Ectodermal cell (in vitro differentiated cells): ENCODE results near the gene INSYN2B.

Experiments
- H3K27ac ChIP-seq: 2 replicates; pipeline ENCODE4 v1.7.0; 2013; ENCODE audit warnings: mild to moderate bottlenecking, low read depth, low read length; ENCODE audit not compliant: insufficient read depth, poor library complexity, severe bottlenecking
- H3K27me3 ChIP-seq: 2 replicates; pipeline ENCODE4 v1.7.0; 2013; ENCODE audit warnings: mild to moderate bottlenecking, low read length; ENCODE audit not compliant: insufficient read depth, control insufficient read depth, poor library complexity, severe bottlenecking
- H3K36me3 ChIP-seq: one replicate; pipeline ENCODE4 v1.7.0; 2013; ENCODE audit warnings: low read length; ENCODE audit not compliant: control insufficient read depth, insufficient read depth
- H3K4me1 ChIP-seq: one replicate; pipeline ENCODE4 v1.7.0; 2013; ENCODE audit warnings: low read length; ENCODE audit not compliant: control insufficient read depth, insufficient read depth
- H3K4me3 ChIP-seq: 2 replicates; pipeline ENCODE4 v1.7.0; 2013; ENCODE audit warnings: low read depth, low read length, control low read depth; ENCODE audit not compliant: insufficient read depth
- H3K9me3 ChIP-seq: 2 replicates; pipeline ENCODE4 v1.7.0; 2013; ENCODE audit warnings: mild to moderate bottlenecking, low read length, moderate library complexity; ENCODE audit not compliant: control insufficient read depth
- WGBS, 2 experiments: methylation state at CpG; one replicate each; pipeline ENCODE4 v1.1.7; 2013; ENCODE audit warnings: missing lambda C conversion rate in 2 of 2; 5-methylcytosine and 5-hydroxymethylcytosine counted together

The INSYN2B gene

DNA sequence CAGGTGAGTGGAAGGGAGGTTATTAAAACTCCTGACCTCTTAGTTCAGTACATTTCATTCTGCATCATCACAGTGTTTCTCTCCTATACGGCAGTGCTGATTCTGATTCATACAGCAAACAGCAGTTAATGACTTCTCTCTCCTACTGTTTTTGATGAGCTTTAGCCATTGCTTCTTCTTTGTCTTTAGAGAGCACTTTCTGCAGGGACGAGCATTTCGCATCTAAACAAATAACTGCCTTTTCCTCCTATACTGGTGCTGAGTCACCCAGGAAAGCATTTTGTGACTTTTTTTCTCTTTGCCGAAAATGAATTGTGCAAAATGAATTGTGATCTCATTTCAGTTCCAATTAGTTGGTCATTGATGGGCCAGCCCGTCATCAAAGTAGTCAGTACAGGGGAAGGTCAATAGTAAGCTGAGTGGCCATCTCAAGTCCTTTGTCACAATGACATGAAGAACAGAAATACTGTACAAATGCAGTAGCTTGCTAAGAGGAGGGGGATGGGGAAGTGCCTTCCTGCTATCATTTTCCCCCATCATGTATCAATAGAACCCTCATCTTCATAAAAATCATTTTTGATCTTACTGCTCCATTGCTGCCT, 98.5 kb downstream of the INSYN2B start:
- no peaks in the 10 kb centered on the region for H3K4me1 ChIP-seq

DNA sequence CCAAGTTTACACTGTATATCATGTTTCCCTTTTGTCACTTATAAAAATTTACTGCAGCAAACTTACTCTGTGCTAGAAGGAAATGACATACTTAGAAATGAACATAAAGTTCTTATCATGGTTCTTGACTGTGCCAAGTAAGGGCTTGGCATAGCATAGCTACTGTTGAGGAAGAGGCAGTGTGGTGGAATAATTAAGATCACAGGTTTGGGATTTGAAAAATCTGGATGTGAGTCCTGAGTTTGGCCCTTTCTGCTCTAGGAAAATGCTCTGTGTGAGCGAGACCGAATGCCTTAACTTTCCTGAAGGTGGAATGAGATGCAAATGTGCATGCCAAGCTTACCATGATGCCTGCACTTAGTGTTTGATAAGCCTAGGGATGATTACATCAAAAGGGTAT, 99.5 kb downstream of the INSYN2B start:
- no peaks in the 10 kb centered on the region for H3K4me1 ChIP-seq
- 89 to 97% methylated on average over 2 of the region's 2 CpGs for WGBS, 2 experiments
- H3K36me3 ChIP-seq, result no peaks in the 10 kb centered on the region
- no peak overlapping the region for H3K27ac ChIP-seq
- no peak overlapping the region for H3K4me3 ChIP-seq
- H3K9me3 ChIP-seq, result no peaks in the 10 kb centered on the region
- no peaks in the 10 kb centered on the region for H3K27me3 ChIP-seq

More for the DNA sequence above, 98.5 kb downstream of the INSYN2B start:
- no peaks in the 10 kb centered on the region for H3K36me3 ChIP-seq
- H3K27me3 ChIP-seq, result no peaks in the 10 kb centered on the region
- WGBS, 2 experiments, result 90% methylated on average over 5 of the region's 5 CpGs
- no peaks in the 10 kb centered on the region for H3K9me3 ChIP-seq
- no peak overlapping the region for H3K4me3 ChIP-seq
- H3K27ac ChIP-seq, result no peak overlapping the region

DNA sequence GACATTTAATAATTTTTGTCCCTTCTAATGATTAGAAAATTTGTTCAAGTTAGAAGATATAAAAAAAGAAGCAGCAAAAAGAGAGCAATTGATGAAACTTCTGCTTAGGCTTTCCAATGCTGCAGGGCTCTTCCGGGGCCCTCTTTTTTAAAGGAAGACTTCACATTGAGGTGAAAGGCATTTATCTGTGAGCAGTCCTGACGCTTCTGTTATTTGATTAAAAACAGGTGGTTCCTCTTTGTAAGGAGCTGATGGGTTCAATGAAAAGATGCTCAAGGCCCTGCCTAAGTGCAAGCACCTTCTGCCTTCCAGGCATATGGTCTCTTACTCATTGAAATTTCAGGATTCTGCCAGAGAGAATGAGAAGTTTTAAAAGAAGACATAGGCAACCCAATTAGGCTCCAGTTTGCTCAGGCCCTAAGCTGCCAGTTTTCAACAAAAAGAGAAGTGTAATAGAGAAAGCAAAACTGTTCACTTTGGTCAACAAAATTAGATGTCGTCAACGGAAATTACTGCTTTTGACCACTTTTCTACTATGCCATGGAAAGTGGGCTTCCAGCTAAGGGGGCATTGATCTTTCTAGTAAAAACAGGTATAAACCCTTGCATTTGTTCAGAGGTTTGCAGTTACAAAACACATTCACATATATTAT, 100.2 kb downstream of the INSYN2B start:
- Histone ChIP-seq H3K27ac (no peak overlapping the region), H3K9me3 (no peaks in the 10 kb centered on the region), H3K36me3 (no peaks in the 10 kb centered on the region), H3K4me1 (no peaks in the 10 kb centered on the region), H3K4me3 (no peak overlapping the region), H3K27me3 (no peaks in the 10 kb centered on the region)
- 90 to 94% methylated on average over 4 of the region's 4 CpGs for WGBS, 2 experiments

DNA sequence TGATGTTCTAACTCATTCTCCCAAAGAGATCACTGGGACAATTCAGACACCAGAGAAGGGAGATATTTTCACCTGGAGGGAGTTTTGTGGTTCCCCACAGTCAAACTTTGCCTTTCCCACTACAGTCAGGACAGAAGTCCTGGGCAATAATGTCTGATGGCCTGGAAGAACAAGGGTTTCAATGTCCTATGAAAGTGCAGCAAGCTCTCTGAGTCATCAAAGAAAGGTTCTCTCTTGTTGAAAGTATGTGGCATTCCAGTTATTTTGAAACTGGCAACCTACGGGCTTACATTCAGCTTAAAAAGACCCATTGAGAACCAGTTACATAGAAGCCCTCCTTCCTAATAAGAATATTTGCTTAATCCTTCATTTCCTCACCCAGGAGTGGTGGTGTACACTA, 103.9 kb downstream of the INSYN2B start:
- no peak overlapping the region for H3K27ac ChIP-seq
- no peaks in the 10 kb centered on the region for H3K27me3 ChIP-seq
- no peaks in the 10 kb centered on the region for H3K36me3 ChIP-seq
- H3K4me3 ChIP-seq, result no peak overlapping the region
- H3K4me1 ChIP-seq, result no peaks in the 10 kb centered on the region
- 84 to 100% methylated on average over 1 of the region's 1 CpG for WGBS, 2 experiments
- no peaks in the 10 kb centered on the region for H3K9me3 ChIP-seq

DNA sequence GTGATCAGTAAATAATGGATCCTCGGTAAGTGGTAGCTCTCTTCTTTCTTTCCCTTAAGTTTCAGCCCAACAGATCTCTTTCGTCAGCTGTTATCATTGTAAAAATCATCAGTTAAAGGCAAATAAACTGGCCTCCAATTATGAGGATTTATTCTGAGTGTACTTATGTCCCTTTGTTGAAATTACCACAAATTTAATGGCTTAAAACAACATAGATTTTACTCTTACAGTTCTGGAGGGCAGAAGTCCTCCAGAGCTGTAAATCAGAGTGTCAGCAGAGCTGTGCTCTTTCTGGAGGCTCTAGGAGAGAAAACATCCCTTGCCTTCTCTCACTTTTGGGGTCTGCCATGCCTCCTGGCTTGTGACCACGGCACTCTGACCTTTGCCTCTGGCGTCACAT, 104.6 kb downstream of the INSYN2B start:
- no peak overlapping the region for H3K4me3 ChIP-seq
- no peak overlapping the region for H3K27ac ChIP-seq
- no peaks in the 10 kb centered on the region for H3K27me3 ChIP-seq
- WGBS, 2 experiments, result 78 to 82% methylated on average over 4 of the region's 4 CpGs
- no peaks in the 10 kb centered on the region for H3K4me1 ChIP-seq
- H3K9me3 ChIP-seq, result no peaks in the 10 kb centered on the region
- no peaks in the 10 kb centered on the region for H3K36me3 ChIP-seq

DNA sequence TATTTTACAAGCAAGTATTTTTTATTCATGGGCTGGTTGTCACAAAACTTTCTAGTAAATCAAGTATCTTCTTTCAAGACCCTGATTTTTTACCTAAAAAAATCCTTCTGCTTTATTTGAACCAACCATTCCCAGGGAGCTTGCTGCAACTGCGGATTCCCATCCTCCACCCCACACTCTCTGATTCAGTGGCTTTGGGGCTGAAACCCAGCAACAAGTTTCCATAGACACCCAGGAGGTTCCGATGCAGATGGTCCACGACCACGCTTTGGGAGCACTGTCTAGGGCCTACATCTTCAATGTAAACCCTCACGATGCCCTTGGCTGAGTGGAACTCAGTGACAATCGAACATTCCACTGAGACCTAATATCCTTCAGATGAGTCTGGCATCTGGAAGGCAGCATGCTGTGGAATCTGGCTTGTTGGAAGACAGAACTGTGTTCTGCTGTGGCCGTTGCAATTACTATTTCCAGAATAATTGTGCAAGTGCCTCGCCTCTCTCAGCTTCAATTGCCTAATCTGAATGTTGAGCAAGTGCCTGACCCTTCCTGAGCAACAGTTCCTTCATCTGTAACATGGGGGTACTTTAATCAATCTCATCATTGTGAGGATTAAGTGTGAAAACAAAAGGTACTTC, 105.1 kb downstream of the INSYN2B start:
- 93 to 95% methylated on average over 8 of the region's 8 CpGs for WGBS, 2 experiments
- peaks cover under 1% of the 10 kb centered on the region for H3K4me1 ChIP-seq
- no peaks in the 10 kb centered on the region for H3K36me3 ChIP-seq
- H3K9me3 ChIP-seq, result no peaks in the 10 kb centered on the region
- H3K27me3 ChIP-seq, result no peaks in the 10 kb centered on the region
- no peak overlapping the region for H3K27ac ChIP-seq
- H3K4me3 ChIP-seq, result no peak overlapping the region

DNA sequence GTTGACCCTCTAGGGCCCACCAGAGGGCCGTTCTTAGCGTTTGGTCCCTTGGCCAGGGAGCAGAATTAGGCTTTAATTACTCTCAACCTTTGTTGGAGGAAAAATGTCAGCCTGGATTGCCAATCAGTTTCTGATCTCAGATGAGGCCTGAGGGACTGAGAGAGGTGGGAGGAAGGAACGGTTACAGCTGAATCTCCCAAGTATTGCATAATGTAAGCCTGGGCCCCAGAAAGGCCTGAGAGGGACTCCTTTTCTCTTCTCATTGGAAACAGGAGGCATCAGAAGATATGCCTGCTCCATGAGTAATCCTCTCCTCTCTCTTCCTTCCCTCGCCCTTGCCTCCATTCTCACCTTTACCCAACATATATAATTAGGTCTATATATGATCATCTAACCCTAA, 105.7 kb downstream of the INSYN2B start:
- WGBS, 2 experiments, result 92 to 96% methylated on average over 4 of the region's 4 CpGs
- H3K4me1 ChIP-seq, result peaks cover 6% of the 10 kb centered on the region
- no peak overlapping the region for H3K4me3 ChIP-seq
- no peaks in the 10 kb centered on the region for H3K36me3 ChIP-seq
- no peaks in the 10 kb centered on the region for H3K27me3 ChIP-seq
- H3K9me3 ChIP-seq, result no peaks in the 10 kb centered on the region
- no peak overlapping the region for H3K27ac ChIP-seq

DNA sequence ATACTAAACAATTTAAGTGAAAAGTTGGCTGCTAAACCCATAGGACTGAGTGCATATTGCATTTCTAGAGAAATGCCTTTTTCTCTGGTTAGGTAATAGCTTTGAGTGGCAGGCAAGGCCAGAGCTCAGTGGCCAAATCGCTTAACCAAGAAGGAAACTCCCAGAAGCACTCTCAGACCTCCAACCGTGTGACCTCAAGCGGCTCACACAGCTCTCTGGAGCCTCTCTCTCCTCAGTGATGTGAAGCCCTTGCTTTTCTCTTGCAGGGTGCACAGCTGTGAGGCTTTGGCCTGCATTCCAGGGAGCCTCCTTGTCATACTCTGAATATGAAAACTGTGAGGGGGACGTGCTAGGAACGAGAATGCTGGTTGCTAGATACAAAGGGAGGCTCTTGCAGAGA, 106.7 kb downstream of the INSYN2B start:
- H3K36me3 ChIP-seq, result no peaks in the 10 kb centered on the region
- H3K27me3 ChIP-seq, result no peaks in the 10 kb centered on the region
- H3K4me1 ChIP-seq, result peaks cover 15% of the 10 kb centered on the region
- no peak overlapping the region for H3K4me3 ChIP-seq
- no peak overlapping the region for H3K27ac ChIP-seq
- WGBS, 2 experiments, result 39 to 43% methylated on average over 5 of the region's 5 CpGs
- H3K9me3 ChIP-seq, result no peaks in the 10 kb centered on the region

DNA sequence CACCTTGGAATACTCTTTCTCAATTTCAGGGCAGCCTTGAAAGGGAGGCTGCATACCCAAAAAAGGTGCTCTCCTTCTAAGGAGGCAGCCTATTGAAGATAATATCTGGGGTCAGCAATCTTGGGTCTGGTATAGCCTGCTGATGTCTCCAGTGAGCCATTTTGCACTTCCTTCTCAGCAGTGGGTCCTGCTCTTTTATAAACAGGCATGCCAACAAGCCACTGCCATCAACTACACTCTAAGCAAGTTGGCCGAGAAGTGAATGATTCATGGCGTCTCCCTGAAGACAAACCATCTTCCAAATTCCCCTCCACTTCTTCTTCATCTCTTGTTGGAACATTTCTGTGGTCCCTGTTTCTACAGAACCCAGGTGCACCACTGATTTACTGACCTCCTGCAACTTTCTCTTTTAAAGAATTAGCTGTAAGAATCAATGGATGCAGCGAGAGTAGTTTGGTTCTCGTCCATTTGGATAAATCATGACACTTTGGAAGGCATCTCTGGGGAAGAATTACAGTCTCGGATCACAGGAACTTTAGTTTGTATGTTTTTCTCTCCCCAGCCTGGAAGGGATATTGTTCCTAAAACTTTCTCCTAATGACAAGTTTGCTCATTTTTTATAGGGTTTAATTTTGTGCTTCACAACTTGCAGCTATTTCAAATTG, 108.3 kb downstream of the INSYN2B start:
- H3K4me1 ChIP-seq, result peaks cover 15% of the 10 kb centered on the region
- H3K9me3 ChIP-seq, result no peaks in the 10 kb centered on the region
- H3K36me3 ChIP-seq, result no peaks in the 10 kb centered on the region
- no peak overlapping the region for H3K27ac ChIP-seq
- H3K4me3 ChIP-seq, result no peak overlapping the region
- WGBS, 2 experiments, result 93 to 94% methylated on average over 5 of the region's 5 CpGs
- H3K27me3 ChIP-seq, result no peaks in the 10 kb centered on the region

DNA sequence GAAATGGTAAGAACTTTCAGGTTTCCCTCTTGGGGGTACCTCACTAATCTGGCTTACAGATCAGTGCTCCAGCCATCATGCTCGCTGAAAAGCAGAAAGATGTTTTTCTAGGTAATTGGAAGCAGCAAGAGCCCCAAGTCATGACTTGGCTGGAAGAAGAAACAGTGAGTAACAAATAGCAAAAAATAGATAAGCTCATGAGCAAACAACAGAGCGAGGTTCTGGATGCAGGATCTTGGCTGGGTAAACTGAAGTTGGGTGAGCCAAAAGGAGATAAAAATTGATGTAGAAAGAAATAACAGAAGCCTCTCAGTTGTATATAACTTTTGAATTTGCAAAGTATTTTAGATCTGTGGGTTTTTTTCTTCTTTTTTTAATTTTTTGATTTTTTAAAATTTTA, 110.1 kb downstream of the INSYN2B start:
- Histone ChIP-seq H3K27me3 (no peaks in the 10 kb centered on the region), H3K4me1 (peaks cover 15% of the 10 kb centered on the region), H3K4me3 (no peak overlapping the region), H3K9me3 (no peaks in the 10 kb centered on the region), H3K27ac (no peak overlapping the region), H3K36me3 (no peaks in the 10 kb centered on the region)
- 91 to 97% methylated on average over 2 of the region's 2 CpGs for WGBS, 2 experiments
